Testis (tissue), 2 donors: ENCODE data around the gene TTC21B.

Experiments
- POLR2A ChIP-seq: fragments of 450-650 bp; IDR thresholded peaks from one replicate; pipeline ENCODE4 v1.6.1; 2017; ENCODE audit warnings: antibody characterized with exemption, mild to moderate bottlenecking, moderate library complexity
- TF ChIP-seq, protein P1 (sequence below), 3 experiments: fragments of 450-650 bp in 2 of 3; fragments of 200-600 bp in 1 of 3; sonication (generic) in 1 of 3; IDR thresholded peaks; one replicate each; pipeline ENCODE4 v1.5.1; 2016 to 2019; ENCODE audit warnings: antibody characterized with exemption in 3 of 3, mild to moderate bottlenecking in 2 of 3, moderate library complexity in 1 of 3

DNA sequence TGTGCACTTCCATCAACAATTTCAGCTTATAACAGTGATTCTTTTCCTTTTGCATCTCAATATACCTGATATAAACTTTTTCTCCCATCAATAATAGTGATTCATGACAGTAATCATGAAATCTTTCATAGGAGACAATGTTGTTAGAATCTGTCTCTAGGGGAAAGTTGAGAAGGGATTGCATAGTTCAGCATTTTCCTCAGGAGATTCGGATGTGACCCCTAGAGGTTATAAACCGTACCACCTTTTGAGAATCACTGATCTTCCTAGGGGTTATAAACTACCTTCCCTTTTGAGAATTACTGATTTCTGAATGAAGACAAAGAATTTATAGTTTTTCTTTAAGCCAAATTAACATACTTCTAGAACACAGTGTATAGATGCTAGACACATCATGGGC, 106.6 kb downstream of the TTC21B start:
- TF ChIP-seq, protein P1, sequence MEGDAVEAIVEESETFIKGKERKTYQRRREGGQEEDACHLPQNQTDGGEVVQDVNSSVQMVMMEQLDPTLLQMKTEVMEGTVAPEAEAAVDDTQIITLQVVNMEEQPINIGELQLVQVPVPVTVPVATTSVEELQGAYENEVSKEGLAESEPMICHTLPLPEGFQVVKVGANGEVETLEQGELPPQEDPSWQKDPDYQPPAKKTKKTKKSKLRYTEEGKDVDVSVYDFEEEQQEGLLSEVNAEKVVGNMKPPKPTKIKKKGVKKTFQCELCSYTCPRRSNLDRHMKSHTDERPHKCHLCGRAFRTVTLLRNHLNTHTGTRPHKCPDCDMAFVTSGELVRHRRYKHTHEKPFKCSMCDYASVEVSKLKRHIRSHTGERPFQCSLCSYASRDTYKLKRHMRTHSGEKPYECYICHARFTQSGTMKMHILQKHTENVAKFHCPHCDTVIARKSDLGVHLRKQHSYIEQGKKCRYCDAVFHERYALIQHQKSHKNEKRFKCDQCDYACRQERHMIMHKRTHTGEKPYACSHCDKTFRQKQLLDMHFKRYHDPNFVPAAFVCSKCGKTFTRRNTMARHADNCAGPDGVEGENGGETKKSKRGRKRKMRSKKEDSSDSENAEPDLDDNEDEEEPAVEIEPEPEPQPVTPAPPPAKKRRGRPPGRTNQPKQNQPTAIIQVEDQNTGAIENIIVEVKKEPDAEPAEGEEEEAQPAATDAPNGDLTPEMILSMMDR (IDR thresholded peaks at IDR 0.05) = no peak
- TF ChIP-seq POLR2A = no peak
